Uterus (tissue), 2 donors: Measurements from ENCODE around the gene PLA2G4C.

Experiments
- POLR2A ChIP-seq, 2 donors: fragments of 450-650 bp; IDR thresholded peaks; one replicate each; pipeline ENCODE4 v1.6.1; 2016; ENCODE audit warnings: antibody characterized with exemption in 2 of 2, mild to moderate bottlenecking in 1 of 2, moderate library complexity in 1 of 2
- TF ChIP-seq, protein P1 (sequence below), 4 experiments: fragments of 200-600 bp in 2 of 4; fragments of 450-650 bp in 2 of 4; sonication (generic) in 2 of 4; IDR thresholded peaks; one replicate each; pipeline ENCODE4 v1.5.1; 2016 to 2019; ENCODE audit warnings: antibody characterized with exemption in 4 of 4, mild to moderate bottlenecking in 2 of 4, moderate library complexity in 1 of 4

DNA sequence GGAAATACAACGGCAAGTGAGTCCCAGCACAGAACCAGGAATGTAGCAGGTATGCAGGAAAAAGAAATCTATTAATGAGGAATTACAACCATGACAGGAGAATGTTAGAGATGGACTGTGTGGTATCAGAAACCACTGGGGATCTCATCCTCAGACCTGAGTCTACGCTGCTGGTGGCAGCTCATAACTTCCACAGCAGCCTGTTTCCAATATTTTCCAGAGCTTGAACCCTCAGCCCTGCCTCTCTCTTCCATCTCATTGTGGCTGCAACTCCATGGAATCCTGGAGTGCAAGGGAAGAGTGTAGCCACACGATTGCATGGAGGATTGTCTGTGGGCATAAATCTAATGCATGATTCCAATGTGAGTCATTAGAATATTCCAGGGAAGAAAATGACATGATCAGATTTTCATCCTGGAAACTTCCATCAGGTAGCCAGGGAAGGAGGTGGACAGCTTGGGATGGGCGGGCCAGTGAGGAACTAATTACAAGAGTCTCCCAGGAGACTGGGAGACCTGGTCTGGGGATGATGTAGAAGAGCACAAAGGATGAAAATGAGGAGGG is 14.9 kb downstream of the PLA2G4C start:
- TF ChIP-seq, protein P1, sequence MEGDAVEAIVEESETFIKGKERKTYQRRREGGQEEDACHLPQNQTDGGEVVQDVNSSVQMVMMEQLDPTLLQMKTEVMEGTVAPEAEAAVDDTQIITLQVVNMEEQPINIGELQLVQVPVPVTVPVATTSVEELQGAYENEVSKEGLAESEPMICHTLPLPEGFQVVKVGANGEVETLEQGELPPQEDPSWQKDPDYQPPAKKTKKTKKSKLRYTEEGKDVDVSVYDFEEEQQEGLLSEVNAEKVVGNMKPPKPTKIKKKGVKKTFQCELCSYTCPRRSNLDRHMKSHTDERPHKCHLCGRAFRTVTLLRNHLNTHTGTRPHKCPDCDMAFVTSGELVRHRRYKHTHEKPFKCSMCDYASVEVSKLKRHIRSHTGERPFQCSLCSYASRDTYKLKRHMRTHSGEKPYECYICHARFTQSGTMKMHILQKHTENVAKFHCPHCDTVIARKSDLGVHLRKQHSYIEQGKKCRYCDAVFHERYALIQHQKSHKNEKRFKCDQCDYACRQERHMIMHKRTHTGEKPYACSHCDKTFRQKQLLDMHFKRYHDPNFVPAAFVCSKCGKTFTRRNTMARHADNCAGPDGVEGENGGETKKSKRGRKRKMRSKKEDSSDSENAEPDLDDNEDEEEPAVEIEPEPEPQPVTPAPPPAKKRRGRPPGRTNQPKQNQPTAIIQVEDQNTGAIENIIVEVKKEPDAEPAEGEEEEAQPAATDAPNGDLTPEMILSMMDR (IDR thresholded peaks at IDR 0.05): no peak
- TF ChIP-seq POLR2A (IDR thresholded peaks at IDR 0.05): no peak
